Vagina (tissue), 2 donors: Measurements from ENCODE around the gene BLNK. TPM values are rescaled to one million over a fixed set of nuclear protein-coding genes. Genes with fewer than 3 reads are reported as not detected.

Experiments used
- DNase-seq, 2 donors: peaks; one replicate each; pipeline ENCODE4 v3.0.0-alpha.2; 2017; ENCODE audit errors: extremely low spot score in 2 of 2
- H3K27ac ChIP-seq: fragments of 200-600 bp; sonication (generic); one replicate; pipeline ENCODE4 v1.5.1; 2019
- H3K27me3 ChIP-seq: fragments of 200-600 bp; sonication (generic); one replicate; pipeline ENCODE4 v1.5.1; 2019
- H3K36me3 ChIP-seq, 2 donors: fragments of 200-600 bp; sonication (generic); one replicate each; pipeline ENCODE4 v1.5.1; 2017 to 2019
- H3K4me1 ChIP-seq: fragments of 200-600 bp; sonication (generic); one replicate; pipeline ENCODE4 v1.5.1; 2019
- H3K4me3 ChIP-seq, 2 donors: fragments of 200-600 bp; sonication (generic); 1 replicate in 1 of 2; 2 replicates in 1 of 2; pipeline ENCODE4 v1.5.1; 2016 to 2019
- H3K9me3 ChIP-seq: fragments of 200-600 bp; sonication (generic); one replicate; pipeline ENCODE4 v1.5.1; 2019
- CTCF ChIP-seq, 3 experiments: fragments of 450-650 bp in 2 of 3; fragments of 200-600 bp in 1 of 3; sonication (generic) in 1 of 3; IDR thresholded peaks; one replicate each; pipeline ENCODE4 v1.5.1; 2017 to 2019; ENCODE audit warnings: antibody characterized with exemption in 3 of 3, mild to moderate bottlenecking in 2 of 3, moderate library complexity in 2 of 3
- POLR2A ChIP-seq, 2 donors: fragments of 450-650 bp; IDR thresholded peaks; one replicate each; pipeline ENCODE4 v1.6.1; 2017; ENCODE audit warnings: antibody characterized with exemption in 2 of 2, mild to moderate bottlenecking in 2 of 2, moderate library complexity in 2 of 2
- POLR2AphosphoS5 ChIP-seq, 2 donors: sonication (generic); formaldehyde crosslinking; IDR thresholded peaks; one replicate each; pipeline ENCODE4 v1.9.0; 2017; ENCODE audit warnings: antibody characterized with exemption in 2 of 2, mild to moderate bottlenecking in 2 of 2, low read depth in 1 of 2; ENCODE audit not compliant: insufficient read depth in 1 of 2
- intact Hi-C: fragments of 100-400 bp; cut with DNase I; formaldehyde crosslinking; loops from one replicate; pipeline ENCODE4 v1.15.1; 2023
- total RNA-seq: library from RNA; depleted of rRNA; stranded (reverse); fragments of >200 nt; gene quantifications from one replicate; pipeline ENCODE4 v1.2.3, GENCODE V29; 2016

The BLNK gene
- total RNA-seq, 1 donor from 2014 or later, result 8.8 TPM

GRCh38 chr10:96264938-96265337 is 6.4 kb downstream of the BLNK start:
- H3K27me3 ChIP-seq, result no peaks in the 10 kb centered on the region
- intact Hi-C loops, result no loop called here
- no peaks in the 10 kb centered on the region for H3K4me1 ChIP-seq
- H3K36me3 ChIP-seq, result no peaks in the 10 kb centered on the region
- no peak for TF ChIP-seq POLR2AphosphoS5 (IDR thresholded peaks at IDR 0.05; ENCODE audit: insufficient read depth in 1 of 2, low read depth in 1 of 2)
- no peak for TF ChIP-seq POLR2A (IDR thresholded peaks at IDR 0.05)
- TF ChIP-seq CTCF (IDR thresholded peaks at IDR 0.05), result no peak
- H3K27ac ChIP-seq, result no peak overlapping the region
- H3K4me3 ChIP-seq, result no peak overlapping the region
- DNase-seq, result peak in 1 of 2 donors; percentile 44
- no peaks in the 10 kb centered on the region for H3K9me3 ChIP-seq

- Histone ChIP-seq H3K4me1 (no peaks in the 10 kb centered on the region), H3K27me3 (no peaks in the 10 kb centered on the region), H3K4me3 (no peak overlapping the region), H3K9me3 (no peaks in the 10 kb centered on the region), H3K27ac (no peak overlapping the region), H3K36me3 (no peaks in the 10 kb centered on the region)
- intact Hi-C loops, result no loop called here
- TF ChIP-seq POLR2A (IDR thresholded peaks at IDR 0.05), result no peak
- no peak for TF ChIP-seq POLR2AphosphoS5 (IDR thresholded peaks at IDR 0.05; ENCODE audit: insufficient read depth in 1 of 2, low read depth in 1 of 2)
- TF ChIP-seq CTCF (IDR thresholded peaks at IDR 0.05), result no peak
- DNase-seq, result peak in 1 of 2 donors; percentile 70
Measured at GRCh38 chr10:96263669-96264068, 7.7 kb downstream of the BLNK start.

- no peaks in the 10 kb centered on the region for H3K4me1 ChIP-seq
- DNase-seq, result peak in 1 of 2 donors; percentile 65
- H3K9me3 ChIP-seq, result no peaks in the 10 kb centered on the region
- TF ChIP-seq CTCF (IDR thresholded peaks at IDR 0.05) (no peak), POLR2A (IDR thresholded peaks at IDR 0.05) (no peak), POLR2AphosphoS5 (IDR thresholded peaks at IDR 0.05; ENCODE audit: insufficient read depth in 1 of 2, low read depth in 1 of 2) (no peak)
- no peaks in the 10 kb centered on the region for H3K36me3 ChIP-seq
- intact Hi-C loops, result no loop called here
- H3K4me3 ChIP-seq, result no peak overlapping the region
- no peak overlapping the region for H3K27ac ChIP-seq
- no peaks in the 10 kb centered on the region for H3K27me3 ChIP-seq
Measured at GRCh38 chr10:96263176-96263575, 8.2 kb downstream of the BLNK start.

- TF ChIP-seq POLR2A (IDR thresholded peaks at IDR 0.05), result no peak
- TF ChIP-seq CTCF (IDR thresholded peaks at IDR 0.05), result no peak
- TF ChIP-seq POLR2AphosphoS5 (IDR thresholded peaks at IDR 0.05; ENCODE audit: insufficient read depth in 1 of 2, low read depth in 1 of 2), result no peak
- no peaks in the 10 kb centered on the region for H3K4me1 ChIP-seq
Measured at GRCh38 chr10:96261930-96262329, 9.4 kb downstream of the BLNK start.

GRCh38 chr10:96261132-96261531 is 10.2 kb downstream of the BLNK start:
- TF ChIP-seq CTCF (IDR thresholded peaks at IDR 0.05), result no peak
- TF ChIP-seq POLR2A (IDR thresholded peaks at IDR 0.05), result no peak
- TF ChIP-seq POLR2AphosphoS5 (IDR thresholded peaks at IDR 0.05; ENCODE audit: insufficient read depth in 1 of 2, low read depth in 1 of 2), result no peak
- Histone ChIP-seq H3K27ac (no peak overlapping the region), H3K4me3 (no peak overlapping the region), H3K4me1 (no peaks in the 10 kb centered on the region), H3K36me3 (no peaks in the 10 kb centered on the region), H3K9me3 (no peaks in the 10 kb centered on the region), H3K27me3 (no peaks in the 10 kb centered on the region)
- DNase-seq, result no peak
- intact Hi-C loops, result no loop called here

More at GRCh38 chr10:96261930-96262329, 9.4 kb downstream of the BLNK start:
- no peak overlapping the region for H3K4me3 ChIP-seq
- no peaks in the 10 kb centered on the region for H3K36me3 ChIP-seq
- peak in 1 of 2 donors; percentile 60 for DNase-seq
- no peaks in the 10 kb centered on the region for H3K27me3 ChIP-seq
- intact Hi-C loops, result no loop called here
- H3K27ac ChIP-seq, result no peak overlapping the region
- H3K9me3 ChIP-seq, result no peaks in the 10 kb centered on the region
